Kidney epithelial cell (primary cell): ENCODE measurements around the gene LTC4S. TPM values are rescaled to one million over a fixed set of nuclear protein-coding genes. Genes with fewer than 3 reads are reported as not detected.

Experiments
- DNase-seq: peaks from one replicate; pipeline ENCODE4 v3.0.0-alpha.2; 2010; ENCODE audit warnings: low read depth
- H3K27me3 ChIP-seq: 2 replicates; pipeline ENCODE4 v1.6.0; 2011; ENCODE audit warnings: low read length; ENCODE audit not compliant: control insufficient read depth, insufficient read depth
- H3K36me3 ChIP-seq: 2 replicates; pipeline ENCODE4 v1.5.1; 2011; ENCODE audit warnings: low read length; ENCODE audit not compliant: control insufficient read depth, insufficient read depth
- H3K4me3 ChIP-seq: 2 replicates; pipeline ENCODE4 v1.5.1; 2011; ENCODE audit warnings: low read depth, mild to moderate bottlenecking, control low read depth, low read length
- CTCF ChIP-seq: IDR thresholded peaks from 2 replicates; pipeline ENCODE4 v1.5.1; 2011; ENCODE audit warnings: mild to moderate bottlenecking, moderate library complexity, low read length, control low read depth, inconsistent platforms; ENCODE audit not compliant: insufficient read depth, poor library complexity, severe bottlenecking
- total RNA-seq: library from RNA; depleted of rRNA; stranded (reverse); fragments of >200 nt; gene quantifications from 2 replicates; pipeline ENCODE4 v1.2.3, GENCODE V29; 2015

The LTC4S gene
- total RNA-seq, 1 donor from 2014 or later = 5.1 TPM

GRCh38 chr5:179815491-179816249 is 21.9 kb downstream of the LTC4S start:
- no peak overlapping the region for H3K4me3 ChIP-seq
- peaks cover 1% of the 10 kb centered on the region for H3K36me3 ChIP-seq
- no peaks in the 10 kb centered on the region for H3K27me3 ChIP-seq
- TF ChIP-seq CTCF = no peak
- no peak for DNase-seq

GRCh38 chr5:179816401-179816795 is 22.6 kb downstream of the LTC4S start:
- no peak for DNase-seq
- no peak for TF ChIP-seq CTCF
- peak overlapping the region; percentile 27 for H3K4me3 ChIP-seq
- H3K27me3 ChIP-seq = no peaks in the 10 kb centered on the region
- H3K36me3 ChIP-seq = peaks cover 1% of the 10 kb centered on the region

- no peaks in the 10 kb centered on the region for H3K27me3 ChIP-seq
- peak overlapping the region; percentile 27 for H3K4me3 ChIP-seq
- DNase-seq = no peak
- no peak for TF ChIP-seq CTCF
- H3K36me3 ChIP-seq = peaks cover 1% of the 10 kb centered on the region
Observed at GRCh38 chr5:179816796-179817469, 23.1 kb downstream of the LTC4S start.

- no peaks in the 10 kb centered on the region for H3K27me3 ChIP-seq
- H3K4me3 ChIP-seq = no peak overlapping the region
- DNase-seq = no peak
- no peak for TF ChIP-seq CTCF
- H3K36me3 ChIP-seq = peaks cover 1% of the 10 kb centered on the region
Observed at GRCh38 chr5:179817470-179817840, 23.7 kb downstream of the LTC4S start.

GRCh38 chr5:179817890-179818745 is 24.3 kb downstream of the LTC4S start:
- Histone ChIP-seq H3K4me3 (no peak overlapping the region), H3K27me3 (no peaks in the 10 kb centered on the region), H3K36me3 (peaks cover 3% of the 10 kb centered on the region)
- no peak for DNase-seq
- no peak for TF ChIP-seq CTCF
